NCI-H446 treated with DMSO at 0.1 percent for 48 hours (cell line): Measurements from ENCODE around the gene SURF1.

Source experiments
- DNase-seq: peaks from one replicate; lab custom pipeline; 2025; lab: John Stamatoyannopoulos, UW

The SURF1 gene

DNA sequence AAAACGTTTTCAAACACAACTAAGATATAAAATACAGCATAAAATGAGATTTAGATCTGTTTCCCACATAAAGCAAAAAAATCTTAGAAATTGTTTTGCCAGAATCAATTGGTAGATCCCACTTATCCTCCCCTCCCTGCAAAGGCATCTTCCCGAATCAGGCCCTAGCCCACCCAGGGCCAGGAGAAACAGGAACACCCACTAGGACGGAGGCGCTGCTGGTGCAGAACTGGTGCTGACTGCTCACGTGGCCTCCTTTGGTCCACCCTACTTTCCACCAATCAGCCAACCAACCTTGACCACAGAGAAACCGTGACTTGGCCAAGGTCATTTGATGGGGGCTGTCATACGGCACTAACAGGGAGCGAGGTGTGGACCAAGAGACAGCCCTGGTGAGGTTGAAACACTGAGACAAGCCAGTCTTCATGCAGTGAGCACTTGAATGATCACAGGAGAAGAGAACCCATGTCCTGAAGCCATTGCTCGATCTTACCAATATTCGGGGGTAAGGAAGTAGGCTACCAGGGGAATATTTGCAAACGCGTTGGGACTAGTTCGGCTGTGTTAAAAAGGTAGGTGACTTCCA is 5.3 kb upstream of the SURF1 start:
- DNase-seq, result no peak

DNA sequence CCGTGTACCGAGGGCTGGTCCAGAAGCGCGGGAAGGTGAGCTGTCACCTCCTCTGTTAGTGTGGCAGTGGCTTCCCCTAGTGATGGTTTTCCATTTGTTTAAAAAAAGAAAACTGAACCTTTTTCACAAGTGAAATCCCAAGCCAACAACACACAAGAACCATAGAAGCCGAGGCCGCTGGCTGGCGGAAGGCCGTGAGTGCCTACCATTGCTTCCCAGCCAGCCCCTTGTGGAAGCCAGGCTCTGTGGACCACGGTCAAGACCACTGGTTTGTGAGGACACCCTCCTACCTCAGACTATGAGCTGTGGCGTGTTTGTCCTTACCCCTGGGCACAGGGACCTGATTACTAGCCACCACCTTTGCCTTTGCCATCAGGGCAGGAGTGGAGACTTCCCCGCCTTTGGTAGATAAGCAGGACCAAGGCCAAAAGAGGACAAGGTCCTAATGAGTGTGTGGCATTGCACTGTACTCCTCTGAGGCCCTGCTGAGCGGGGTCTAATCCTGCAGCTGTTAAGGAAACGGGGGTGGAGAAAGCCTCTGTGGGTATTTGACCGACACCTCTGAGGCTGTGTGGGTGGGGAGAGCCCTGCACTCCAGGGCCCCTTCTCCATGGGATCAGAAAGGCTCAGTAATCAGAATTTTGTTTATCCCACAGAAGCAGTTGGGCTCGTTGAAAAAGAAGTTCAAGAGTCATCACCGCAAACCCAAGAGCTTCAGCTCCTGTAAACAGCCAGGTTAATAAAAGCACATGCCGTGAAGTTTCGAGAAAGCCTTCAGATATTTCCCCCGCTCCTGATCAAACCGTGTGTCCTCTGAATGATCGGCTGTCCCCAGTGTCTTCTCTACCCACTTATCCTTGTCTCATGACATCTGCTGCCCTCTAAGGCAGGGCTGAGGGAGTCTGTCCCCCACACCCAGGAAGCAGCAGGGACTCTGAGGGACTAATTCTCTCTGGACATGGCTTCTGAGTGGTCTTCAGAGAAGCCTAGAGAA is 4.4 kb upstream of the SURF1 start:
- no peak for DNase-seq

DNA sequence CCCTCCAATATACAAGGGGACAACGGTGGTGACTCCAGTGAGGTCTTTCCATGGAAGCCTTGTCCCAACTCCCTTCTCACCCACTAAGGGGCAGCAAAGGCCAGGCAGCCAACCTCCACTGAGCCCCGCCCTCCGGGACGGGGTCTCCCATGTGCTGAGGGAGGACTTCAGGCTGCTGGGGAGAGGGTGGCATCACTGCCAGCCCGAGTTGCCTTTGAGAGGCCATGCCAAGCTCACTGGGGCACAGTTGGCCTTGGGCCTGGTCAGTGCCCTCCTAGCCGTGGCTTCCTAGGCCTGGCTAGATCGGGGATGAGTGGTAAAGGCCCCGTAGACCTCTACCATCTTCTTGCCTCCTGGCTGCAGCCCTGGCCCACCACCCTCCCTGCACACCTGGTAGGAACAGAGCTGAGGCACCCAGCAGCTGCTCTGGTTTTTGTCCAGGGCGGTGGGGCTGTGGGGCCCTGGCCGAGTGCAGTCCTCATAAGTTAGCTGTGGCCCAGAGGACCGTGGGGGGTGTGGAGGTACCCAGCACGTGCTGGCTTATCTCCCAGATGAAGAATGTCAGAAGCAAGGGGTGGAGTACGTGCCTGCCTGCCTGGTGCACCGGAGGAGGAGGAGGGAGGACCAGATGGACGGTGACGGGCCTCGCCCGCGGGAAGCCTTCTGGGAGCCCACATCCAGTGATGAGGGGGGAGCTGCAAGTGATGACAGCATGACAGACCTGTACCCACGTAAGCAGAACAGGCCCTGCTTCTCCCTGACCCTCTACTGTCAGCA is 3.3 kb upstream of the SURF1 start:
- no peak for DNase-seq

DNA sequence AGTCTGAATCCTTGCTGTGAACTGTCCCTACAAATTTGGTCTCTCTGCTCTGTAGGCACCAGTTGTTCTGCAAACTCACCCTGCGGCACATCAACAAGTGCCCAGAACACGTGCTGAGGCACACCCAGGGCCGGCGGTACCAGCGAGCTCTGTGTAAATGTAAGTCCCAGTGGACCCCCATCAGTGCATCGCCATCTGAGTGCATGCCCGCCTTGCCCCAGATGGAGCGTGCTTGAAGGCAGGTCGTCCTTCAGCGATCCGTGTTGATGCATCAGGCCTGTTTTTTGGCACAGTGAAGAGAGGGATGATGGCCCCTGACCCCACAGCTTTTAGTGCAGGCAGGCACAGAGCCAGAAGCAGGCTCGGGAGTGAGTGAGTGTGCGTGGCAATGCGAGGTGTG is 1.4 kb upstream of the SURF1 start:
- no peak for DNase-seq

DNA sequence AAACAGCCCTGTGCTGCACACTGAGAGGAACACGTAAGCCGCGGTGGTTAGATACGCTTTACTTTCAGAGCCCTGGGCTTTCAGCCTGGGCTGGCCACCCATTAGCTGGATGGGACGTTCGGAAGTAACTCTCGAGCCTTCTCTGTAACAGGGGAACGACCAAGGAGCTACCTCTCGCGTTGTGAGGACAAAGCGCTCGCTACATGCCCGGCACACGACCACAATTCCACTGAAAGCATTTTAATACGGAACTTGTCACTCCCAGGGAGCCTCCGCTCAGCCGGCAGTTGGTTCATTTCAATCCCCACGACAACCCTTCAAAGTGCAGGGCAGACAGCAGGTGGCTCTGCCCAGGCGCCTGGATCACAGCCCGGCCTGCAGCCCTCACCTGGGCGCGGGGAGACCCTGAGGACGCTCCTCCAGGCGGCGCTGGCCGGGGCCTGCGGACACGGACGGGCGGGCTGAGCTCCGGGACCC is 368 bp downstream of the SURF1 start:
- no peak for DNase-seq

DNA sequence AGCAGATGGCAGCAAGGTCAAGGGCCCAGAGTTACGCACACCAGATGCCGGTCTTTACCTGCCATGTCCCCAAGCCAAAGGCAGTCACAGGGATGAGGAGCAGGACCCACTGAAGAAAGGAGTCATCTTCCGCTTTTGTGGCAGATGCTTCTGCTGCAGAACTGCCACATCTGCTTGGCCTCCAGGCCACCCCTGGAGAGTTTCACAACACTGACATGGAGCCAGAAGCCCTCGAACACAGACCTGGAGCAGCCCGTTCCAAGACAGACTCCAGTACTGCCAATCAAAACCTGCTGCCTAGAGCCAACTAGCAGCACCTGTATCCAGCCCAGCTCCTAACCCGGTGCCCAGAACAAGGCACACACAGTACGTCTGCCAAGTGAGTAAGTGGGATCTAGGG is 1.5 kb downstream of the SURF1 start:
- no peak for DNase-seq

DNA sequence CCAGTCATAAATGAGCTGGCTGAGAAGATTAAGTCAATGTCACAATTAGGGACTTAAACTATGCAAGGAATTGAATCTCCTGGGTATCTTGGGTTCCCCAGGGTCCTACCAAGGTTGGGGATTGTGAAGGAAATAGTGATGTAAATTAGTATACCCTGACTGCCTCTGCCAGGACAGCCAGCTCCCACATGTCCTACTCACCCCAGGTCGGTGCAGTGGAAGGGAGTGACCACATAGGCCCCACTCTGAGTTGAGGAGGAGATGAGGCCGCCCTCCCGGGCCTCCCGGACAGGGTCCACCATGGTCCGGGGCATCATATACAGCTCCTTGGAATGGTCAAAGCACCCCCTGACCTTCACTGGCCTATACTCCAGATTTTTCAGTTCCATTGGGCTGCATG is 2.7 kb downstream of the SURF1 start:
- no peak for DNase-seq

DNA sequence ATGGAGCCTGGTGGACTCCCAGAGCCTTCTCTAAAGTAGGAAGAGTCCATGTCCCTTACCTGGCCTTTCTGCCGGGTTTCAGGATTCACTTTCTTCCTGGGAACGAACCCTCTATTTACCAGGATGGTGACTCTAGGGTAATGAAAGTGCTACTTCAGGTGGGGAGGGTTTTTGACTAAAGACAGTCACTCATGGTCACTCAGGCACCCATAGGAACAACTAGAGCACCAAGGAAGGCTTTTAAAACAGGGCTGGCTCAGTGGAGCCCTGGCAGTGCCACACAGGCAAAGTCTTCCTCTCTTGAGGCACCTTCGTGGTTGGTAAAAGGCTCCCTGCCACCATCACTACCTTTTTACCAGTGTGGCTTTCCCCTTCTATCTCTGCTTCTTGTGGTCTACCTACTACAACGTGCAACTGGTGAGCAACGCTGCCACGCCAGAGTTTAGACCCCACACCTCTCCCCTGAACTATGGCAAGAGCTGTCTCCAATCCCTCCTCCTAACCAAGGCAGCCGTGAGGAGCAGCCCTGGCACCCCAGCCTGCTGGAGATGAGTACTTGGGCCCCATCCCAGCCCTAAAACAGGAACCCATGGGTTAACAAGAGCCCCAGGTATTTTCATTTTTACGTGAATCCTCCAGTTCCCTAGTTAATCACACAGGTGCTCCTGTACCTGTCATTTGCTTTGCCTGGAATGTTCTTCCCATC is 3.5 kb downstream of the SURF1 start:
- DNase-seq, result no peak

DNA sequence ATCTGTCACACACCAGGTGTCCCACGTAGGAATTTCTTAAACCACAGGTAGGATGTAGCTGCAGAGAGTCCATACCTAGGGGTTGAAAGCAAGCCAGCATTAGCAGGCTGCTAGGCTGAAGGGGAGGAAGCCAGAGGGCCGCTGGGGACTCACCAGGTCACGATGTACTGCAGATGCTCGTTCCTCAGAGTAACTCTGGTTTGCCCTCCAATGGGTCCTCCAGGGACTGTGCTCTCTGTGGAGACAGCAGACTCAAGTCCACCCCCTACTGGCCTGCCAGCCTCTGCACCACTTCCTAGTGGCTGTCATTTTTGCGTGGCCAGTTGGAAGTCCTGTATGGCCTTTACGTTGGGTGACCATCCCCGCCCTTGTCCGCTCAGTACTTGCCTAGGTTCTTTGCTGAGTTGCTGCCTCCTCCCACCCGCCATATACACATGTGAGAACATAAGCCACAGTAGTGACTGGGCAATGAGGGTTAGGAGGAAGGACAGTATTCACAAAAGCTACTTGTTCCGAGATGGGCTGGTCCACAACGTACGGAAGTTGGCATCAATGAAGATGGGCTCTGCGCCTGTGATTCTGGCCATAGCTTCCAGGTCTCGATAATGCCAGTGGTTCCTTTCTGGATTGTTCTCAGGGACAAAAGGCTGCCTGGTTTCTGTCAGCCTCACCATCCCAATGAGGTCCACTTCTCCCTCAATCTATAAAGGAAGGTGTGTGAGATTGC is 4.2 kb downstream of the SURF1 start:
- no peak for DNase-seq

DNA sequence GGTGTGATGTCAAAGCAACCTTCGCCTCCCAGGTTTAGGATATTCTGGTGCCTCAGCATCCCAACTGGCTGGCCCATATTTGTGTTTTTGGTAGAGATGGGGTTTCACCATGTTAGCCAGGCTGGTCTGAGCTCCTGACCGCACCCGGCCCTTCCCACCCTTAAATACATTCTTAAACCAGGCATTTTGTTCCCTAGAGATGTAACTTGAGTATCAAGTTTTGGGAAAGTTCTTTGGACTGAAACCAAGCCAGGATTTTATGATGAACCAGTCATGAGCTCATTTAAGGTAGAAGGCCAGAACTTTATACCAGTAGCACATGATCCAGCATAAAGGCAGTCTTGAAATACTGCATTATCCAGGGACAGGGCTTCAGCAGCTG is 4.8 kb downstream of the SURF1 start:
- no peak for DNase-seq

DNA sequence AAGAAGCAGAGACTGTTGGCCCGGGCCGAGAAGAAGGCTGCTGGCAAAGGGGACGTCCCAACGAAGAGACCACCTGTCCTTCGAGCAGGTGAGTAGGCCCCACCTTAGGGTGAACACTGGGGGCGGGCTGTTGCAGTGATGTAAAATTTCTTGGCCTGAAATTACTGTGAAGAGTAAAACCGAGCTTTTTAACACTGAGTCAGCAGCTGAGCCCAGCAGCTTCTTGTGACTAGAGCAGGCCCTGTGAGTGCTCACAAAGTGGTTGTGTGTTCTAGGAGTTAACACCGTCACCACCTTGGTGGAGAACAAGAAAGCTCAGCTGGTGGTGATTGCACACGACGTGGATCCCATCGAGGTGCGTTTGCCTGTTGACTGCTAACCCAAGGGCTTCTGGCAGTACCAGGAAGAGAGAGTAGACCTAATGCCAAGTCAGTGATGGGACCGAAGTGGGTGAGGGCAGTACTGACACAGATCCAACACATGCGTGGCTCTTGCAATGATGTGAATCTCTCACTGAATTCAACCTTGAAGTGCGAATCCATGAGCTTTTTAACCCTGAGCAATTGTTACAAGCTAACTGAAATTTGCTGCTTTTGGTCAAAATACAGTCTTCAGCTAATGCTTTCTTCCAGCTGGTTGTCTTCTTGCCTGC is 6.2 kb downstream of the SURF1 start:
- DNase-seq, result no peak

DNA sequence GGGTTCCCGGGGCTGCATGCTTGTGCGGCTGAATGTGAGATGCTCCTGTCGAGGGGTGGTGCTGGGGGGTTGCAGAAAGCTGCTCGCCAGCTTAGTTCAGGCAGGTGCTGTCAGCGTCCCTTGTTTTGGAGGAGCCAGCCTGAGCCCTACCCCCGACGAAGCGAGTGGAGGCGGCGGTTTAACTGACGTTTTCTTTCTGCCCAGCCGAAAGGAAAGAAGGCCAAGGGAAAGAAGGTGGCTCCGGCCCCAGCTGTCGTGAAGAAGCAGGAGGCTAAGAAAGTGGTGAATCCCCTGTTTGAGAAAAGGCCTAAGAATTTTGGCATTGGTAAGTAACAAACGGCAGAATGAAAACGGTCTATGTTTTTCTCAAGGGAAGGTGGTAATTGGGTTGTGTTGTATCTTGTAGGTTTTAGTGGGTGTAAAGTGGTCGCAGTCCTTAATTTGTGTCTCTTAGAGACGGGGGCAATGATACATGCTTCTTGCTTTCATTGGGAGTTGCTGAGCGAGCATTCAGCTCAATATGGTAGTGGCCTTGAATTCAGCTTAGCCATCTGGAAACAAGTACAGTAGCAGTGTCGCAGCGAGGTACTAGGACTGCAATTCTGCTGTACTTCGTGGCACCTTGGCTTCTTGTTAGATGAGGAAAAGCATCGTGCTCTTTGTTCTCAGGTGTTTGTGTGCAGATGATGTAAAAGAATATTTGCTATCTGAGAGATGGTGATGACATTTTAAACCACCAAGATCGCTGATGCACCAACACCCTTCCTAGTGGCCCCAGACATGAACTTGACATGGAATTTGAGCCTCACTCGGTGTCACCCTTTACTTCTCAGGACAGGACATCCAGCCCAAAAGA is 7.3 kb downstream of the SURF1 start:
- DNase-seq, result no peak

DNA sequence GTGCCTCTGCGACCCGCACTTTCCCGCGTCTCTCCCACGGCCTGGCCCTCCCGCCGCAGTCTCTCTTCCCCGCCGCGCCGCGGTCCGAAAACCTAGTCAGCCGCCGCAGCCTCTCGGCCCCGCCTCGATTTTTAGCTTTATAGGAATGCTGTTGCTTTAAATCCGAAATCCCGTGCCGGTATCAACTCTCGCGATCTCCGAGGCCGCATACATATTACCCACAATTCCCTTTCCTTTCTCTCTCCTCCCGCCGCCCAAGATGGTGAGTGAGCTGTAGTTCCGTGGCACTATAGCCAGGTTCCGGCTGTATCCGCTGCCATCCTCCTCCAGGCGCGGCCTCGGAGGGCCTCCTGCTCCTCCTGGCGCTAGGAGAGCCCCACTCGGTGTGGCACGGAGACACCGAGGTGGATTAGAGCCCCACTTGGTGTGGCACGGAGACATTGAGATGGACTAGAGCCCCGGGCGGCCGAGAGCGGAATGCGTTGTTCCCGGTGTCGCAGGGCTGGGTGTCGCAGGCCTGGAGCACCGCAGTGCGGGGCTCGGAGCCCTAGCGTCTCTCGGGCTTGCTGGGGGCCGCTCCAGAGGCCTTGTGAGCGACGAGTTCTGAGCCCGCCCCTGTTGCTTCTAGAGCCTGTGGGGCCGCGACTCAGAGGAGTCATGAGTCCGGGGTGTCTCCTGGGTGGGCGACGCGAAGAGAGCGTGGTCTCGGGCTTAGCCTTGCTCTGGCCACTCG is 8.1 kb downstream of the SURF1 start, which contains the start of the genes MED22 and RPL7A:
MED22 (minus strand) TSS at position 147 of the 733 bp plus-strand sequence. CDS start 1,469 bp downstream, outside the sequence.
RPL7A (plus strand) TSS at position 234 of the 733 bp plus-strand sequence; CDS start at position 260, 26 bp downstream.
- DNase-seq, result peak; percentile 77

DNA sequence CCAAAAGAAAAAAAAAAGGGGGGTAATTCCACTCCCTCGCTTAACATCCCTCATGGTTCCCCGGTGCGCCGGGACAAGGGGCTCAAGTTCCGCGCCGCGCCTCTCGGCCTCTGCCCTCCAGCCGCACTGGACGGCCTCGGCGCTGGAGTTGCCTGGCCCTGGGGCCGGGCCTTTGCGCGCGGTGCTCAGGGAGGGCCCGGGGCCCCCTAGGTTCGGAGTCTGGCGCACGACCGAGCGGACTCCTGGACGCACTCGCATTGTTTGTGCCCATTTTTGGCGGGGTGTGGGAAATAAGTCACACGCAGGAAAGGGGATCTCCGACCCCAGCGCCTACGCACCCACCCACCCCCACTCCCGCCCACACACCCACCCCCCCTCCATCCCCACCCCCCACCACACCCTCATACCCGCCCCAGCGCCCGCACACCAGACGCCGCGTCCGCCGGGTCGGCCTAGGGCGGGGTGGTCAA is 8.7 kb downstream of the SURF1 start:
- DNase-seq, result no peak

DNA sequence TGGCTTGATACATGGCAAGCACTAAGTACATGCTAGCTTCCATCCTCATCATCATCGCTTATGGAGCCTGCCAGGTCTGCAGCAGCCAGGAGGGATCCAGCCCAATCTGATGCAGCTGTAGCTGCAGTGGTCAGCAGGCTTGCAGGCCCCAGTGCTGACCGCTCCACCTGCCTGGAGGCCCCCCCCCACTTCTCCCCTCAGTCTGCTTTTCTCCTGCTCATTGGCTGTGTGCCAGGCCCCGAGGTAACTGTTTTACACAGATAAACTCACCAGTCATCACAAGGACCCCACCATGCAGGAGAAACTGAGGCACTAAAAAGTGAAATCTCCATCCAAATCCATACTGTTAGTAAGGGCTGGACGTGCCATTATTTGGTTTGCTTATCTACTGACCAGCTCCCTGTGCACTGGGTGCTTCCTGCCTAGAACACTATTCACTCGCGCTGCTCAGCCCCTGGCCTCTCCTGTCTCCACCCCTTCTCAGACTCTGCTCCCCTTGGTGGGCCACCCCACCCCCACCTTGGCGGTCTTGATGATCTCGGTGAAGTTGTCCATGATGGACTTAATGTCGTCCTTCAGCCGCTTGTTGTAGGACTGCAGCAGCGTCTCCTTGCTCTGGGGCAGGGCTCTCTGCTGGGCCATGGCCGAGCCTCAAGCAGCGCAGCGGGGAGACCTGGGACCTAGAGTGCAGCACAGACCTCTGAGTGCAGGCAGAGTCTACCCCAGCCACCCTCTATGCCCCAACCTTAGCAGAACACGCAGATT is 10.1 kb downstream of the SURF1 start:
- DNase-seq, result no peak

DNA sequence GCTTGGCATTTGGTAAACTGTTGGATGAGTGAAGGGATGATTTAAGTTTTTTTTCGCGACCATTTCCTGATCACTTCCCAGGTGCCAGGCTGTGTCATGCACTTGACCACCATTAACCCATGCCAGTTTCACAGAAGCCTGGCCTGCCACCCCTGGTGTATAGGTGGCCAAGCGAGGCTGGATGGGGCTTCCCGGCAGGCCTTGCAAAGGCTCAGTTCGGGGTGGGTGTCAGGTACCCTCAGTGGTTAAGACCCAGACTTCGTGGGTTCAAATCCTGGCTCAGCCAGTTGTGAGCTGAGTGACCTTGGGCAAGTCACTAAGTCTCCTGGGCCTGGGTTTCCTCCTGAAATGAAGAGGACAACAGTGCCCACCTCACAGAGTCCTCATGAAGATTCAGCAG is 10.7 kb downstream of the SURF1 start:
- DNase-seq, result no peak

DNA sequence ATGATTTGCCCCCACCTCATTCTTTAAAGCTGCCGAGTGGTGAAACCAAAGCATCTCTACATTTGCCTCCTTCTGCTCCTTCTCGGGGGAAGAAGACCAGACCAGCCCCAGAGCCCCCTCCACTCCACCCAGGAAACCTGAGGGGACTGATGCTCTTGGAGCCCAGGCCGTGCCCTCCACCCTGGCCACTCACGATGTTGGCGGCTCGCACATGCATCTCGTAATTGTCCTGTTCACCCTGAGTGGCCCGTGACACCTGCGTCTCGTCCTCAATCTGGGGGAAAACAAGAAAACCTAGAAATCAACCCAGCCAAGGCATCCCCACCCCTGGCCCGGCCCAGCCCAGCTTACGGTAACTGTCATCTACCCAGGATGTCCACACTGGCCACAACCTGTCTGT is 11.3 kb downstream of the SURF1 start:
- DNase-seq, result no peak

DNA sequence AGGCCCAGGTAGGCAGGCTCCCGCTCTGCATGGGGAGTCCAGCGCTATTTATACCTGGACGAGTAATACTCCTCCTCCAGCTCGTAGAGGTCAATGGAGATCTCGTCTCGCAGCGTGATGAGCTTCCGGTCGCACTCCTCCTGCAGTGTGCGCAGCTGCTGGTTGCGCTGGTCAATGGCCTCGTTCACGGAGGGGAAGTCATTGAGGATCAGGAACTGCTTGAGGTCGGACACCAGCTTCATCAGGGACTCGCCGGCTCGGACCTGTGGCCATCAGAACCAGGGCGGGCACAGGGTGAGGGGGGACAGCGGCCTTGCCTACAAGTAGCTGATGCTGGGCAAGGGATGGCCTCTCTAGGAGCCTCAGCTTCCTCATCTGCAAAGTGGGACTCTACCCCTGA is 12.2 kb downstream of the SURF1 start:
- DNase-seq, result no peak
